Measurements from ENCODE around the gene FXYD1.

Gene FXYD1

DNA sequence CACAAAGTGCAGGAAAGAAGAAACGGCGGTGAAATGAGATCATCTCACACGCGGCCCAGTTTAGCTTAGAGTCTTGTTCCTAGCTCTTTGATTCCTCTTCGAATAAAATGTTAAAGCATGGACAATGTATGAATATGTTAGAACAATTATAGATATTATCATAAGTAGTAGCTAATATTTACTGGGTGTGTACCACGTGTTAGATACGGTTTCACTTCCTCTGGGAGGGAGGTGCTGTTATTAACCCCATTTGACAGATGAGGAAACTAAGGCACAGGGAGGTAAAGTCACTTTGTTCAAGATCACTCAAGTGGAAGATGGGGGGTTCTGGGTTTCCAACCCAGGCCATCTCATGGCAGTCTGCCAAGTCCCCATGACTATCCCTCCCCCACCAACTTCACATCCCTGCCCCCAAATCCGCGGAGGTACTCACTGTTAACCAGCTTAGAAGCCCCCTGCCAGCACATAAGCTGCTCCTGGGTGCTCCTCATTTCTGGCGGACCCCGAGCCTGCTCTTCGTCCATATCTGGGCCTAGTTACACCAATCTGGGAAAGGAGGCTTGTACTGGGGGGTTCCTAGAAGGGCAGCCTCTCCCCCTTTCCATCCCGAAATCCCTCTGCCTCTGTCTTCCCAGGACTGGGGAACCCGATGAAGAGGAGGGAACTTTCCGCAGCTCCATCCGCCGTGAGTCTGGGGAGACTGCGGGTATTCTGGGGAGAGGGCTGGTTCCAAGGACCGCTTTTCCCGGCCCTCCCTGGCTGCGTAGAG, 3.4 kb downstream of the FXYD1 start:
- Mint-ChIP-seq H3K27me3 (ENCODE audit: low read depth, poor library complexity) (peaks cover 61% of the 10 kb centered on the region), H3K9me3 (no peaks in the 10 kb centered on the region), H3K27ac (no peak overlapping the region), H3K36me3 (ENCODE audit: low read depth) (no peaks in the 10 kb centered on the region), H3K4me1 (peaks cover 56% of the 10 kb centered on the region), H3K4me3 (peak overlapping the region; percentile 38)
- TF ChIP-seq, protein P1, sequence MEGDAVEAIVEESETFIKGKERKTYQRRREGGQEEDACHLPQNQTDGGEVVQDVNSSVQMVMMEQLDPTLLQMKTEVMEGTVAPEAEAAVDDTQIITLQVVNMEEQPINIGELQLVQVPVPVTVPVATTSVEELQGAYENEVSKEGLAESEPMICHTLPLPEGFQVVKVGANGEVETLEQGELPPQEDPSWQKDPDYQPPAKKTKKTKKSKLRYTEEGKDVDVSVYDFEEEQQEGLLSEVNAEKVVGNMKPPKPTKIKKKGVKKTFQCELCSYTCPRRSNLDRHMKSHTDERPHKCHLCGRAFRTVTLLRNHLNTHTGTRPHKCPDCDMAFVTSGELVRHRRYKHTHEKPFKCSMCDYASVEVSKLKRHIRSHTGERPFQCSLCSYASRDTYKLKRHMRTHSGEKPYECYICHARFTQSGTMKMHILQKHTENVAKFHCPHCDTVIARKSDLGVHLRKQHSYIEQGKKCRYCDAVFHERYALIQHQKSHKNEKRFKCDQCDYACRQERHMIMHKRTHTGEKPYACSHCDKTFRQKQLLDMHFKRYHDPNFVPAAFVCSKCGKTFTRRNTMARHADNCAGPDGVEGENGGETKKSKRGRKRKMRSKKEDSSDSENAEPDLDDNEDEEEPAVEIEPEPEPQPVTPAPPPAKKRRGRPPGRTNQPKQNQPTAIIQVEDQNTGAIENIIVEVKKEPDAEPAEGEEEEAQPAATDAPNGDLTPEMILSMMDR (IDR thresholded peaks at IDR 0.05): no peak
- DNase-seq: no peak

DNA sequence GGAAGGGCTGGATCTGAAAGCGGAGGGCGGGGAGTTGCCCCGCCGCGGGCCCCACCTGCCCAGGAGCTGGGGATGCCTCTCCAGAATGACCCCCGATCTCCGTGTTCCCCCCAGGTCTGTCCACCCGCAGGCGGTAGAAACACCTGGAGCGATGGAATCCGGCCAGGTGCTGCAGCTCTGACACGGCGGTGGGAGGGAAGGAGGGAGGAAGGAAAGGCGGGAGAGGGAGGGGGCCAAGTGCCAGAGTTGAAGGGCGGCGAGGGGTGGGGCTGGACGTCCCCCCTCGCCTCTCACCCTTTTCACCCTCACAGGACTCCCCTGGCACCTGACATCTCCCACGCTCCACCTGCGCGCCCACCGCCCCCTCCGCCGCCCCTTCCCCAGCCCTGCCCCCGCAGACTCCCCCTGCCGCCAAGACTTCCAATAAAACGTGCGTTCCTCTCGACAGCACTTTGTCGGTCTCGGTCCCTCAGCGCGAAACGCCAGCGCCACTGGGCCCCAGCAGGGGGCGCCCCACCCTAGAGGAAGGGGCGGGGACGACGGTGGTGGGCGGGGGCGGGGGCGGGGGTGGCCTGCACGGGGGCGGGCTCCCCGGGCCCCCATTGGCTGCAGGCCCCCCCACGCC, 4.1 kb downstream of the FXYD1 start:
- TF ChIP-seq, protein P1 (IDR thresholded peaks at IDR 0.05): peak; percentile 59
- Mint-ChIP-seq H3K4me1 (peaks cover 49% of the 10 kb centered on the region), H3K27ac (no peak overlapping the region), H3K36me3 (ENCODE audit: low read depth) (no peaks in the 10 kb centered on the region), H3K4me3 (peak overlapping the region; percentile 54), H3K9me3 (no peaks in the 10 kb centered on the region), H3K27me3 (ENCODE audit: low read depth, poor library complexity) (peaks cover 58% of the 10 kb centered on the region)
- DNase-seq: peak; percentile 81

DNA sequence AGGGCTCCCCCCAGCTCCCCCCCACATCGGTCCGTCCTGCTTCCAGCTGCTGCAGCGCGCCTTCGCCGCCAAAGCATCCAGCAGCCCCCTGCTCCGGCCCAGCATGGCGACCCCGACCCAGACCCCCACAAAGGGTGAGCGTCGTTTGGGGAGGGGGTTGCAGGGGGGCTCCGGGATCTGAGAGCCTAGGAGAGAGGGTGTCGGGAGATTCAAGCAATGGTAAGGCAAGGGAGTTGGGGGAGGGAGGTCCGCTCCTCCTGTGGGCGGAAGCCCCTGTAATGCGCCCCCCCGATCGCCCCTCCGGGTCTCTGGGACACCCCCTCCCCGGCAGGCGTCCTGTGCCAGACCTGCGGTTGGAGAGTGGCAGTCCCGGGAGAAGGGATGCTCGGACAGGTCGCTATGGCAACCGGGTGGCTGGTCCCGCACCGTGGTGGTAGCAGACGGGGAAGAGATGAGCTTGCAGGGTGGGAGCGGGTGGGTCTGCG, 4.6 kb downstream of the FXYD1 start, which contains the start of gene FXYD7:
Gene FXYD7 (plus strand): TSS at position 25 of the 485 bp plus-strand sequence. CDS start 79 bp downstream, at position 104.
- H3K4me1 Mint-ChIP-seq: peaks cover 44% of the 10 kb centered on the region
- H3K27ac Mint-ChIP-seq: no peak within 1 kb of the TSS
- TF ChIP-seq, protein P1 (IDR thresholded peaks at IDR 0.05): no peak
- no peaks in the 10 kb centered on the region for H3K36me3 Mint-ChIP-seq (ENCODE audit: low read depth)
- H3K4me3 Mint-ChIP-seq: peak within 1 kb of the TSS; percentile 54
- DNase-seq: peak; percentile 56
- no peaks in the 10 kb centered on the region for H3K9me3 Mint-ChIP-seq
- peaks cover 60% of the 10 kb centered on the region for H3K27me3 Mint-ChIP-seq (ENCODE audit: low read depth, poor library complexity)

DNA sequence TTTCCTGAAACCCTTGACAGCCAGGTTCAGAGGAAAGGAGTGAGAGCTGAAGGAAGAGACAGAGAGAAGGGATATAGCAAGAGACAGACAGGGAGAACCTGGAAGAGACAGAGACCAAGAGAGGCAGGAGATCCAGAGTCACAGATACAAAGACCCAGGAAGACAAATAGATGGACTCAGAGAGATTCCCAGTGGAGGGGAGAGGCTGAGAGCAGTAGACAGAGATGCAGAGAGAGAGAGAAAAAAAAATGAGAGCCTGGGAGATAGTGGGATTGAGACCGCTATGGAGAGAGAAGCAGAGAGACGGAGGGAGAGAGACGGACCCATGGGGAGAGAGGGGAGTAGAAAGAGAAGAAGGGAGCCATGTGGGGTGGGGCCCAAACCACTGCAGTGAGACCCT, 5.2 kb downstream of the FXYD1 start:
- Mint-ChIP-seq H3K27ac (no peak overlapping the region), H3K36me3 (ENCODE audit: low read depth) (no peaks in the 10 kb centered on the region), H3K27me3 (ENCODE audit: low read depth, poor library complexity) (peaks cover 64% of the 10 kb centered on the region), H3K4me1 (peaks cover 41% of the 10 kb centered on the region), H3K9me3 (no peaks in the 10 kb centered on the region), H3K4me3 (no peak overlapping the region)
- DNase-seq: no peak
- TF ChIP-seq, protein P1 (IDR thresholded peaks at IDR 0.05): no peak

DNA sequence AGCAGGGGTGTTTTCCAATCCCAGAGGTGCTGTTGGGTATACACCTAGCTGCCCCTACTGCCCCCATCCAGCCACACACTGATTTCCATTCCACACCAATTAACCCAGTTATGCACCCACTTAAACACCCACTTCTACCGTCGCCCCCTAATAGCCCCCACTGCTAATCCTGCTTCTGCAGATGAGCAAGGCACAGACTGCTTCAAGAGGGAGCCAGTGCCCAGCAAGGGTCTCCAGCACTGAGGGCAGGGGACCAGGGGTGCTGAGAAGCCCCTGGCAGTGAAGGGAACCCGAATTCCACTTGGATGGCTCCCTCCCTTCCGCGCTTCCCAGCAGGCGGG, 5.6 kb downstream of the FXYD1 start:
- TF ChIP-seq, protein P1 (IDR thresholded peaks at IDR 0.05): no peak
- Mint-ChIP-seq H3K36me3 (ENCODE audit: low read depth) (no peaks in the 10 kb centered on the region), H3K27me3 (ENCODE audit: low read depth, poor library complexity) (peaks cover 67% of the 10 kb centered on the region), H3K4me3 (peak overlapping the region; percentile 36), H3K27ac (no peak overlapping the region), H3K4me1 (peaks cover 40% of the 10 kb centered on the region), H3K9me3 (no peaks in the 10 kb centered on the region)
- DNase-seq: no peak

Measured in nephron progenitor cell (in vitro differentiated cells).